H7 (cell line): Measurements from ENCODE around the gene OSBPL3. TPM values are rescaled to one million over a fixed set of nuclear protein-coding genes. Genes with fewer than 3 reads are reported as not detected.

Experiments
- DNase-seq: peaks from one replicate; pipeline ENCODE4 v3.0.0; 2012
- H3K27me3 ChIP-seq: 2 replicates; pipeline ENCODE4 v1.6.0; 2011; ENCODE audit warnings: mild to moderate bottlenecking, low read length; ENCODE audit not compliant: control insufficient read depth, insufficient read depth
- H3K36me3 ChIP-seq: replicated peaks from 2 replicates; pipeline ENCODE4 v1.5.1; 2011; ENCODE audit warnings: low read length; ENCODE audit not compliant: control insufficient read depth, insufficient read depth
- H3K4me3 ChIP-seq: 2 replicates; pipeline ENCODE4 v1.5.1; 2011; ENCODE audit warnings: low read depth, mild to moderate bottlenecking, control low read depth, low read length, moderate library complexity; ENCODE audit not compliant: insufficient read depth
- total RNA-seq: library from RNA; depleted of rRNA; stranded (reverse); fragments of >200 nt; shearing (Covaris generic); gene quantifications from 2 replicates; pipeline ENCODE4 v1.2.3, GENCODE V29; 2014

The OSBPL3 gene
- total RNA-seq, 1 experiment from 2014 or later, result 8.8 TPM

DNA sequence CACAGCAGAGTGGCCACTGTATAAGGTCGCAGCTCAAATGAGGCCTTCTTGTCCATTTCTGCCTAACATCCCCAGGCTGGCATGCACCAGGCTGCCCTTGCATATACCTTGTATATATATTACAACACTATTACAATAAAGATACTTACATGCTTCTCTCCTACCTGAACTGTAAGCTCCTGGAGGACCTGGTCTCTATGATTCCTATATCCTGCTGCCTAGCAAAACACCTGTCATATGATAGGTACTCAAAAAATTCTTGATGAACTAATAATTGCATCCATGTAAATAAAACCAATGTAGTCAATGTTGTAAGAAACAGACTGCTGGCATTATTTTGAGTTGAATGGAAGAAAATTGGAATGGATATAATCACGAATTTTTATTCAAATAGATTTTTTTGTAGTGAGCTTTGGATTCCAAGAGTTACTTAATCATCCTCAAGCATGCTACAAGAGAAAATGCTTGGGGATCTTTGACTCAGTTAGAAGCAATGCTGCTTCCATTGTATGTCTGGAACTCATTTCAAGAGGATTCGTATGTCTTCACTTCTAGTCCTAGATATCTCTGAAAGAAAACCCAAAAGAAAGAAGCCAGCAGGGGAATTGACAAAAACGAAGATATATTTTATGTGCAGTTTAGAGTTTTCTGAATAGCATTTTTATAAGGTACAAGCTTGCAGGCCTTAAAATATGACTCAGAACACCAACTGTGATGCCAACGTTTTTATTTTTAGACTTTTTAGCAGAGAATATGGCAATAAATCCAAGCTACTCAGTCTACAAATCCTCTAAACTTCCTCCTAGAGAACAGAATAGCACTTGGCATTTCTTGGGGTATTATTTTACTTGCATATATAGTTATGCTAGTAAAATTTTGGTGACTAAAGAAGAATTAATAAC is 53.1 kb downstream of the OSBPL3 start:
- H3K27me3 ChIP-seq, result no peaks in the 10 kb centered on the region
- no peak for DNase-seq
- no peaks in the 10 kb centered on the region for H3K36me3 ChIP-seq
- H3K4me3 ChIP-seq, result no peak overlapping the region

DNA sequence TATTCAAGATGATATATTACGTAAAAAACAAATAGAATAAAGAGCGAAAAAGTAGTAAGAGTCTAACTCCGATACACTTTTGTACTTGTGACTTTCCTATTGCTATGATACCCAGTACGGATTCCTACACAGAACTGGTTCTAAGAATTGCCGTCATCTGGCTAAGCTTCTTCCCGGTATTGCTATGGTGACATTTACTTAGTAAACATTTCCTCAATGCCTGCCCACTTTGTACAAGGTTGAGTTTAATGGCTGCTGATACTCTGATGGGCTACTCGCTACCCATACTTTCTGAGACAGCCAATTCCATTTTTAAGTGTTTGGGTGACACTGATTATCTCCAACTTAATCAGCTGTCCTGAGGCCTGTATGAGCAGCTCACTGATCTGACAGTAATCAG is 55.6 kb downstream of the OSBPL3 start:
- H3K4me3 ChIP-seq, result no peak overlapping the region
- no peak for DNase-seq
- H3K36me3 ChIP-seq, result no peaks in the 10 kb centered on the region
- no peaks in the 10 kb centered on the region for H3K27me3 ChIP-seq

DNA sequence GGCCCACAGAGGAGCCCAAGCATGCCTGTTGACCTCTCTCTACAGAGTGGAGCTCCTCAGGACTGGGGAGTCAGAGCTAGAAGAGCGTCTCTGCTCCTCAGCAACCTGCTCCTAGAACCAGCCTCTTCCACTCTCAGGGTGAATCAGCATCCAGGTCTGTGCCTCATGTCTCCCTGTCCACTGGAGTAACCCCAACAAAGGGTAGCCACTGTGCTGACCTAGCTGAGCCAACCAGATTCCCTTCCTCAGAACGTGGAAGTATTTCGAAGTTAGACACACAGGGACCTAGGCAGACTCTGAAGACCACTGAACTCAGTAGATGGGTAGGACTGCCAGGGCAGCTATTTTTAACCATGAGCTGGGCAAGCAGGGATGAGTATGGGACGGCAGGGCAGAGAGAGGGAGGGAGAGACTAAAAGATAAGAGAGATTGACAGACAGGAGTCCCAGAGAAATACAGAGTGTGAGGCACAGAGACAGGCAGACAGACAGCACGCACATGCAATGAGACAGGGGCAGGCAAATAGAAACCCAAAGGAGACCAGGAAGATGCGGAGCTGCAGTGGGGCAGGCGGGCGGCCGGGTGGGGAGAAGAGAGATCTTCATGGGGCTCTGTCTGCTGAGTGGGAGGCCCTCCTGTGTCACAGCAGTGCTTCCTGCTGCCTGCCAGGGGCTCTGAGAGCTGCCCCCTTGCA is 56.7 kb downstream of the OSBPL3 start:
- Histone ChIP-seq H3K4me3 (no peak overlapping the region), H3K27me3 (no peaks in the 10 kb centered on the region), H3K36me3 (no peaks in the 10 kb centered on the region)
- no peak for DNase-seq

DNA sequence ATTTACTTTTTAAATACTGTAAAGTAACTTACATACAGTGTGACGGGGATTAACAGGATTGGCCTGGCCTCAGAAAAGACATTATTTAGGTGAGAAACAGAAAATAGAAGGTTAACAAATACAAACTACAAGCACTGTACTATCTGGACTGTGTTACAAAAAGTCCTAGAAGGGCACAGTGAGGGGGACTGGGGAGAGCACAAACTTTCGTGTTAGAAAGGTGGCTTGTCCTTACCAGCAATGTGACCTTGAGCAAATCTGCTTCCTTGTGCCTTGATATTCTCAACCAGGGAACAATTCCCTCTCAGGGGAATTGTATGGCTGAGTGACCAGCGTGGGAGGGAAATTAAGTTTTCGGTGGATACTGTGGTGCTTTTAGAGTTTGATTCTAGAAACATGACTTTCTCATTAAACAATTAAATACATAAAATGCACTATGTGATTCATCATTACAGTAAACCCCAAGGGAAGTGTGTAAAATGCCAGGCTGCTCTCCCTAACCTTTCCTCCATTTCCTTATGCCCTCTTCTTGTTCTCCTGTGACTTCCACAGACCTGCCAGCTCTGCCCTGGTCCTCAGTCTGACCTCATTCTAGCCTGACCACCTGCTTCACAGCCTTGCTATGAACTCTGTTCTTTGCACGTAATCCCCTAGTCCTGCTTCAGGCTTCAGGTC is 57.7 kb downstream of the OSBPL3 start:
- no peaks in the 10 kb centered on the region for H3K27me3 ChIP-seq
- no peak overlapping the region for H3K4me3 ChIP-seq
- no peaks in the 10 kb centered on the region for H3K36me3 ChIP-seq
- no peak for DNase-seq

DNA sequence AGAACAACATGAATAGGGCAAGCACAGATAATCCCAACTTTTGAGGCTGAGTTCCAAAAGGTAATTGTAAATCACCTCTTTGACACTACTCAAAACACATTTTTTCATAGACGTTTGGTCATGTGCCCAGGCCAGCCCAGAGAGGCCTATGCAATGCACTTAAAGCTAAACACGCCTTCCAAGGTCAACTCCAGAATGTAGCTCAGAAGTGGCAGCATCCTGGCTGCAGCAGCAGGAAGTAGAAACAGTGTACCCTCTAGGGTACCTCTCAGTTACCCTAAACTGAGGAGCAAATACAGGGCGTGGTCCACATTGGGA is 58.7 kb downstream of the OSBPL3 start:
- H3K27me3 ChIP-seq, result no peaks in the 10 kb centered on the region
- no peaks in the 10 kb centered on the region for H3K36me3 ChIP-seq
- no peak for DNase-seq
- no peak overlapping the region for H3K4me3 ChIP-seq

DNA sequence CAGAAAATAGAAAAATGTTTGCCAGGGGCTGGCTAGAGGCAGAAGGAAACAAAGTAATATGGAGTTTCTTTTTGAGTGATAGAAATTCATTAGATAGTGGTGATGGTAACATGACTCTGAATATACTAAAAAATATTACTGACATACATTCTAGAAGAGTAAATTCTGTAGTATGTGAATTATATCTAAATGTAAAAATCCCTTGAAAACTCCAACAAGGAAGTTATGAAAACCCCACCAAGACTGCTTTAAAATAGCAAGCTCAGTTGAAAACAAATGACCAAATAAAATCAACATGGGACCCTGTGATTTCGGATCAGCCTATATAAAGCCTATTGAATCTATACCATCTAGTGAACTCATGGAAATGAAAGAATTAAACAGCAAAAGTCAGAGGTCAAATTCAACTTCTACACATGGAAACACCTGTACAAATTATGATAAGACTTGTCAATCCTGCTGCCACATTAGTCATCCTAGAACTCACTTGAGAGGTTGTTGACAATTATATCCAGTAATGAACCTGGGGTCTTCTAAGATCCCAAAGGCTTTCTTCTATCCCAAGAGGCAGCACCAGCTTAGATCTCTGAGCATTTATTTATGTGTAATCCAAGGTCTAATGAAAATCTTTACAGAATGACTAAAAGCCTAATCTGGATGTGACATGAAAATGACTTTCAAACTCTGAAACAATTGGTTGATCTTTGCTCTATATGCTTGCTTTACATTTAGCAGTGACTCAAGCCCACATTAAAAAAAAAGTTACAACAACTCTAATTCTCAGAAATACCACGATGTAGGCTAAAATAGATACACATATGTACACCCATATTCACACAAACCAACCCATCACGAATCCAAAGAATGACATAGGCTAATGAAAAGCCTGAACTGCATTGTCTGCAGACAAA is 59.3 kb downstream of the OSBPL3 start:
- Histone ChIP-seq H3K4me3 (no peak overlapping the region), H3K27me3 (no peaks in the 10 kb centered on the region), H3K36me3 (no peaks in the 10 kb centered on the region)
- DNase-seq, result no peak

DNA sequence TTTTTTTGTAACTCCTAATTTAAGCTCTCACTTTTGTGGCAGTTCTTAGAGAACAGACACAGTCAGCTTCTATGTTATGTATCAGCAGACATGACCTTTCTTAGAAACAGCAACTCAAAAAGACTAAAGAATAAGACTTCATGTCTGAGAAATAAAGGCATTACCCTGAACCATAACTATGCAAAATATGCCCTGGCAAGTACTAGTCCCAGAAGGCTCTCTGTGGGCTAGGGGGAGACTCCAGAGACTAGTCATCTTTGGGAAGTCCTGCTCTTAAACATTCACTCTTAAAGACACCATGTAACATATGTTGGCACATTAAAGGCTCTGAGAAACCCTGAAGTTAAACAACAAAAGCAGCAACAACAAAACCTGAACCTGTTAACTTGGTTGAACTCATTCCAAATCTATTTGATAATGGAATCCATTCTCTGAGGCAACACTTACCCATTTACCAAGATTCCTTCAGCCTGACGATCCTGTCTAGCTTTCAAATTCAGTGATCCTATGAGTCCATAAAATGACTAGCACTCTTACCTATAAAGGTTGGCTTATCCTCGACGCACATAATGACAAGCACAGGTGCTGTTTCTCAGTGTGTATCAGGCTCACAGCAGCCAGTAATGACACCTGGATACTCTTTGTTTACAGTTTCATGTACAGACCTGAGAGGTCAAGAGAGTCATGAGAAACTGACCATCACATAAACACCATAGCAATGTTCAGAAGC is 62.3 kb downstream of the OSBPL3 start:
- no peak overlapping the region for H3K4me3 ChIP-seq
- no peak for DNase-seq
- H3K27me3 ChIP-seq, result no peaks in the 10 kb centered on the region
- H3K36me3 ChIP-seq, result no peaks in the 10 kb centered on the region

DNA sequence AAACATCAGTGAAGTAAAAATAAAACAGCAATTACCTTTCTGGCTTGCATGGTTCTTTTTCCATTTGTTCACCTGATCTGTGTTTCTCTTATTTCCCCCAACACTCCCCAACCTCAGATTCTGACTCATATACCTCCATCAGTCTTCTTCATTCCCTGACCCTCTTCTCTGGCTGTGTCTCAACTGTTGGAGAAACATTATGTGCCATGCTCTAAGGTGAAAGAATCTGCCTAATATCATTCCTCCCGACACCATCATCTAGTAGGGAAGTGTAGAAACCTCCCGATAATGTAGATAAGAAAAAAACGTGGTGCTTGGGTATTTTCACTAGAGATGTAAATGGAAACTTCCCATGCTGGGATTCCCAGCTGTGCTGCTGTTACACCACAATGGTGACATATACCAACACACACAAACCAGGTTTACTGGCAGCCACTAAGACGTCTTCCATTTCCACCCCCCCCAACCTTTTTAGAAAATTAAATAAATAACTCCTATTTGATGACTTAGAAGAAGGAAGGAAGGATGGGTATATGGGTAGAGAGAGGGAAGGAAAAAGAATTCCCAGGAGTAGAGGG is 63.4 kb downstream of the OSBPL3 start:
- Histone ChIP-seq H3K36me3 (no peaks in the 10 kb centered on the region), H3K4me3 (no peak overlapping the region)
- no peak for DNase-seq

DNA sequence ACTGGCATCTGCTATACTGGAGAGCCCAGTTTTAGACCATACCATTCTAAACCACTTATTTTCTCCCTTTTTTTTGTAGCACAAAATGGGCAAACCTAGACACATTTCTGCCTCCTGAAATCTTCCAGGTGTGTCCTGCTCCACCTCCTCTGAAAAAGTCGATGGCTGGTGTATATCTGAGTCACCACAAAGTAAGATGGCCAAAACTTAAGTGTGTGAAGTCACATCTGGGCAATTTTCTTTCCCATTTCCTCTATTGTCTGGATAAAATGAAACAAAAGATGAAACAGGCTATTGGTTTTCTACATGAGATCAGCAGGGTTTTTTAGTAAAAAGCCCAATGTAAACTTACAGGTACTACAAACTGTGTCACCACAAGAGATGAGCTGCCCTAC is 65.5 kb downstream of the OSBPL3 start:
- no peaks in the 10 kb centered on the region for H3K36me3 ChIP-seq
- H3K27me3 ChIP-seq, result no peaks in the 10 kb centered on the region
- DNase-seq, result no peak
- no peak overlapping the region for H3K4me3 ChIP-seq

More for the DNA sequence above, 63.4 kb downstream of the OSBPL3 start:
- no peaks in the 10 kb centered on the region for H3K27me3 ChIP-seq

DNA sequence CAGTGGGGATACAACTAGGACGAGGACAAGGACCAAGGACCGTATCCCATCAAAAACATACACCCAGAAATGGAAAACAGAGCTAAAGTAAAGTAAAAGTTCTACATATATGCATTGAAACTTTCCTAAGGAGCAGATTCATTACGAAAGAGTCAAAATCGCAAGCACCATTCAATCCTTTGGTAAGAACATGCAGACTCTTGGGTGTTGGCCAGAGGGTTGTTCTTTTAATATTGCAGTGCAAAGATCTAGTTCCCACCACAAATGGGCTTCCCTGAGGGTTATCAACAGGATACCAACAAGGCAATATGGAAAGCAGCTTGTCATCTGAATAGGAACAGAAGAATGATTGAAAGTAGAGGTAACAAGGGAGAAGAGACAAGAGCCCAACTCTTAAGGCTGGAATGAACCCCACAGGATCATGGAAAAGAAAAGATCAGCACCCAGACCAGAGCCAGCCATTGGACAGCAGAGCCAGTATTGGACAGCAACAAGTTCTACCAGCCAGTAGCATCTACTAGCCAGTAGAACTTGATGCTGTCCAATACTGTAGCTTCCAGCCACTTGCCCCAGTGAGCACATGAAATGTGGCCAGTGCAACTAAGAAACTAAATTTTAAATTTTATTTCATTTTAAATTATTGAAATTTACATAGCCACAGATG is 66.0 kb downstream of the OSBPL3 start:
- no peak for DNase-seq
- Histone ChIP-seq H3K36me3 (no peaks in the 10 kb centered on the region), H3K27me3 (no peaks in the 10 kb centered on the region), H3K4me3 (no peak overlapping the region)

DNA sequence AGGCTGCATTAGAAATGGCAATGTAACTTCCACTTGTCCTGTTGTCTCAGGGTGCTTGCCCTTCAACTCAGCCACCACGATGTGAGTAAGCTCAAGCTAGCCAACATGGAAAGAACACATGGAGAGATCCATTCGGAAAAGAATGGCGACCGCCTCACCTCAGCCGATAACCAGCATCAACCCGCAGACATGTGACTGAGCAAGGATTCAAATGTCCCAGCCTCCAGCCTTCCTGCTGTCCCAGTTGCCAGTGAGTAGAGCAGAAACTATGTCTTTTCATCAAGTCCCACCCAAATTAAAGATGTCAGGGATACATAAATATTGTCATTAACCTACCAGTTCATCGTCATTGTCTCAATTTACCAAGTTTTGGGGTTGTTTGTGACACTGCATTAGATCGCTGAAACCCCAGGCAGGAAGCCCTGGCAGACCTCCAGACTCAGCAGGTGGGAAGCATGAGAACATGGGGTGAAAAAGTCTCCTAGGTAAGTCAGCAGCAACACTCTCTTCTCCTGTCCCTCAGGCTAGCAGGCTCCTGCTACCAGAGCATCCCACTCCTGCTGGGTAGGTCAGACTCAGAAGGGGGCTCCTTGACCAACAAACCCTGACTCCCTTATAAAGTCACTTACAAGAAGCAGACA is 67.0 kb downstream of the OSBPL3 start:
- H3K36me3 ChIP-seq, result no peaks in the 10 kb centered on the region
- DNase-seq, result no peak
- H3K4me3 ChIP-seq, result no peak overlapping the region

DNA sequence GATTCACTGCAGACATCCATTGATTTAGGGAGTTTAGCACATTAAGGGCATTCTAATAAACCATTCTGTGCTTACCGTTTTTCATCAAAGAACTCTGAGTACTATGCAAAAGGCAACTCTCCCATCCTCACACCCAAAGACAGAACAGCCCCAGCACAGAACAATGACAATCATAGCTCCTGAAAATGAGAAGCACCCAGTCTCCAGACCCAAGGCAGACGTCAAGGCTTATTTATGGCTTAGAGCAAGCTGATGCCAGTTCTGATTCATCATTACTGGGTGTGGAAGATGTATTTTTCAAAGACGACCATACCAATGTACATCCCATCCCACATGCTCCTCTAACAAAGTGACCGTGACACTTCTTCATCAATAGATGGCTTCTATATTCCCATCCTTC is 67.6 kb downstream of the OSBPL3 start:
- Histone ChIP-seq H3K36me3 (no peaks in the 10 kb centered on the region), H3K4me3 (no peak overlapping the region), H3K27me3 (no peaks in the 10 kb centered on the region)
- DNase-seq, result no peak

More for the DNA sequence above, 67.0 kb downstream of the OSBPL3 start:
- no peaks in the 10 kb centered on the region for H3K27me3 ChIP-seq

DNA sequence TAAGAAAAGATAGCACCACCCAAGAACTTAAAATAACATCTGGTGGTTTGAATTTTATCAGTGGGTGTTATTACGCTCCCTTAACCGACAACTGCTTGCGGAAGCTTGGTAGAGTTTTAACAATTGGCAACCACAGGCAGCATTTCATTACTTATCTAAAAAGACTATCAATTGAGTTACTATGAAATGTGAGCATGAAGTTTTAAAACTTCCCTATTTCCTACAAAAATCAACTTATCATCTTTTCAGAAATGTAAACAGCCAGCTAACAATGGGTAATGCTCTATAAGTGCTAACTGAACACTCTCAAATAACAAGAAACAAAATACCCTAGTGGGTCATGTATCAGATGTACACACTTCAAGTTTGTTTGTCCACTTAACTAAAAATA is 68.8 kb downstream of the OSBPL3 start:
- Histone ChIP-seq H3K27me3 (no peaks in the 10 kb centered on the region), H3K36me3 (no peaks in the 10 kb centered on the region), H3K4me3 (no peak overlapping the region)
- no peak for DNase-seq
